Coronary artery (tissue), 2 donors: ENCODE results near the gene TMEM86B.

ENCODE experiments used
- DNase-seq: peaks from one replicate; pipeline ENCODE4 v3.0.0-alpha.2; 2017; ENCODE audit warnings: low spot score
- H3K27ac ChIP-seq, 2 donors: fragments of 200-600 bp; sonication (generic); one replicate each; pipeline ENCODE4 v1.5.1; 2016 to 2019
- H3K4me3 ChIP-seq: fragments of 200-600 bp; sonication (generic); 2 replicates; pipeline ENCODE4 v1.5.1; 2016; ENCODE audit warnings: mild to moderate bottlenecking, moderate library complexity
- CTCF ChIP-seq: fragments of 200-600 bp; sonication (generic); IDR thresholded peaks from one replicate; pipeline ENCODE4 v1.5.1; 2019; ENCODE audit warnings: antibody characterized with exemption

The TMEM86B gene

GRCh38 chr19:55262359-55262758 lies 33.8 kb upstream of the TMEM86B start:
- no peak overlapping the region for H3K27ac ChIP-seq
- DNase-seq = no peak
- no peak for TF ChIP-seq CTCF

GRCh38 chr19:55261671-55262126 lies 33.1 kb upstream of the TMEM86B start:
- no peak for TF ChIP-seq CTCF
- Histone ChIP-seq H3K27ac (no peak overlapping the region), H3K4me3 (no peak overlapping the region)
- no peak for DNase-seq

More at GRCh38 chr19:55262359-55262758, 33.8 kb upstream of the TMEM86B start:
- no peak overlapping the region for H3K4me3 ChIP-seq

- TF ChIP-seq CTCF = no peak
- no peak for DNase-seq
- H3K27ac ChIP-seq = peak overlapping the region; percentile 89 to 92
- peak overlapping the region; percentile 87 for H3K4me3 ChIP-seq
These were observed 31.1 kb upstream of the TMEM86B start for GRCh38 chr19:55259540-55260210.

- no peak for TF ChIP-seq CTCF
- DNase-seq = peak; percentile 99
- Histone ChIP-seq H3K4me3 (peak within 1 kb of the TSS; percentile 87), H3K27ac (peak within 1 kb of the TSS; percentile 89 to 92)
These were observed 30.4 kb upstream of the TMEM86B start, which contains the start of gene PPP6R1 for GRCh38 chr19:55258828-55259539. Gene PPP6R1, minus strand, starts transcription at chr19:55259017. Its CDS starts 11,914 bp downstream, at chr19:55247103.

GRCh38 chr19:55258476-55258827 lies 29.9 kb upstream of the TMEM86B start:
- DNase-seq = no peak
- H3K27ac ChIP-seq = peak overlapping the region; percentile 70 to 89
- peak overlapping the region; percentile 87 for H3K4me3 ChIP-seq
- no peak for TF ChIP-seq CTCF

GRCh38 chr19:55257461-55258420 lies 29.2 kb upstream of the TMEM86B start:
- Histone ChIP-seq H3K27ac (peak overlapping the region; percentile 70 to 89), H3K4me3 (peak overlapping the region; percentile 87)
- TF ChIP-seq CTCF = no peak
- DNase-seq = no peak
